IMR-90 (cell line): ENCODE measurements around the gene CPD. TPM values are rescaled to one million over a fixed set of nuclear protein-coding genes. Genes with fewer than 3 reads are reported as not detected.

Source experiments
- ATAC-seq: fragments of 200-7000 bp; cut with Tn5 transposase; 2 replicates; pipeline ENCODE4 v1.9.1; 2020; ENCODE audit warnings: low read depth, mild to moderate bottlenecking, moderate library complexity
- BruUV-seq: library from RNA; stranded (reverse); fragments of 400-500 nt; replicated peaks from 2 replicates; lab custom pipeline; 2021; lab: Mats Ljungman, UMichigan
- CTCF ChIA-PET: fragments of 300-600 bp; formaldehyde crosslinking; extraction: SDS; loops from one replicate; lab custom pipeline; 2021; ENCODE audit warnings: antibody characterized with exemption; lab: Yijun Ruan, JAX
- POLR2A ChIA-PET: fragments of 300-600 bp; sonication (Branson Sonifier 250); formaldehyde crosslinking; loops from one replicate; lab custom pipeline; 2022; ENCODE audit warnings: antibody characterized with exemption; ENCODE audit not compliant: unreplicated experiment; lab: Charles Lee
- DNase-seq: peaks from one replicate; pipeline ENCODE4 v3.0.0; 2013
- H2AFZ ChIP-seq: replicated peaks from 2 replicates; pipeline ENCODE3; 2013; ENCODE audit warnings: low read length, mild to moderate bottlenecking; ENCODE audit not compliant: poor library complexity
- H2AK5ac ChIP-seq: 2 replicates; pipeline ENCODE4 v1.6.1; 2013; ENCODE audit warnings: low read depth, low read length, inconsistent platforms
- H2AK9ac ChIP-seq: replicated peaks from 2 replicates; pipeline ENCODE3; 2013; ENCODE audit warnings: mild to moderate bottlenecking, low read depth, low read length, moderate library complexity; ENCODE audit not compliant: poor library complexity
- H2BK120ac ChIP-seq: 2 replicates; pipeline ENCODE4 v1.6.1; 2013; ENCODE audit warnings: low read depth, low read length, inconsistent platforms
- H2BK15ac ChIP-seq: 3 replicates; pipeline ENCODE4 v1.6.1; 2013; ENCODE audit warnings: low read depth, low read length, inconsistent platforms
- H2BK20ac ChIP-seq: 2 replicates; pipeline ENCODE4 v1.6.1; 2013; ENCODE audit warnings: low read depth, mild to moderate bottlenecking, inconsistent platforms, low read length, moderate library complexity
- H2BK5ac ChIP-seq: 2 replicates; pipeline ENCODE4 v1.6.1; 2013; ENCODE audit warnings: mild to moderate bottlenecking, low read depth, low read length, inconsistent platforms; ENCODE audit not compliant: poor library complexity, severe bottlenecking
- H3K14ac ChIP-seq: replicated peaks from 2 replicates; pipeline ENCODE4 v1.6.1; 2013; ENCODE audit warnings: low read depth, low read length, inconsistent platforms
- H3K18ac ChIP-seq: 2 replicates; pipeline ENCODE4 v1.6.1; 2013; ENCODE audit warnings: low read depth, low read length, control low read depth
- H3K23ac ChIP-seq: 2 replicates; pipeline ENCODE4 v1.6.1; 2013; ENCODE audit warnings: low read depth, low read length, inconsistent platforms
- H3K27ac ChIP-seq: 2 replicates; pipeline ENCODE4 v1.5.1; 2013; ENCODE audit warnings: mild to moderate bottlenecking, control low read depth, low read length; ENCODE audit not compliant: insufficient read depth
- H3K27me3 ChIP-seq: 2 replicates; pipeline ENCODE4 v1.6.1; 2013; ENCODE audit warnings: low read length; ENCODE audit not compliant: control insufficient read depth, insufficient read depth
- H3K36me3 ChIP-seq: 2 replicates; pipeline ENCODE4 v1.6.1; 2013; ENCODE audit warnings: low read length, mixed read lengths; ENCODE audit not compliant: control insufficient read depth, insufficient read depth
- H3K4ac ChIP-seq: 2 replicates; pipeline ENCODE4 v1.6.1; 2013; ENCODE audit warnings: low read depth, low read length, inconsistent platforms
- H3K4me1 ChIP-seq: 2 replicates; pipeline ENCODE4 v1.6.1; 2013; ENCODE audit warnings: low read length, mixed read lengths; ENCODE audit not compliant: control insufficient read depth, insufficient read depth
- H3K4me2 ChIP-seq: 2 replicates; pipeline ENCODE4 v1.6.1; 2013; ENCODE audit warnings: low read depth, mild to moderate bottlenecking, control low read depth, low read length, moderate library complexity
- H3K4me3 ChIP-seq: 2 replicates; pipeline ENCODE4 v1.5.1; 2013; ENCODE audit warnings: low read depth, mild to moderate bottlenecking, control low read depth, low read length, moderate library complexity; ENCODE audit not compliant: insufficient read depth
- H3K56ac ChIP-seq: 2 replicates; pipeline ENCODE4 v1.6.1; 2013; ENCODE audit warnings: low read length, inconsistent platforms; ENCODE audit not compliant: insufficient read depth; ENCODE audit errors: extremely low read depth
- H3K79me1 ChIP-seq, 2 experiments: 2 replicates each; pipeline ENCODE4 v1.6.1; 2013; ENCODE audit warnings: low read length in 2 of 2, inconsistent platforms in 1 of 2, low read depth in 1 of 2
- H3K9ac ChIP-seq: 2 replicates; pipeline ENCODE4 v1.6.1; 2013; ENCODE audit warnings: low read depth, low read length, control low read depth
- H3K9me1 ChIP-seq: 2 replicates; pipeline ENCODE4 v1.6.1; 2013; ENCODE audit warnings: low read length, inconsistent platforms; ENCODE audit not compliant: insufficient read depth
- H3K9me3 ChIP-seq: 2 replicates; pipeline ENCODE4 v1.6.1; 2013; ENCODE audit warnings: low read length; ENCODE audit not compliant: control insufficient read depth, insufficient read depth
- H4K20me1 ChIP-seq: 2 replicates; pipeline ENCODE4 v1.6.1; 2013; ENCODE audit warnings: low read length, inconsistent platforms; ENCODE audit not compliant: insufficient read depth
- H4K5ac ChIP-seq: 2 replicates; pipeline ENCODE4 v1.6.1; 2013; ENCODE audit warnings: mild to moderate bottlenecking, low read depth, low read length, control low read depth
- H4K8ac ChIP-seq, 2 experiments: 2 replicates each; pipeline ENCODE4 v1.6.1; 2013; ENCODE audit warnings: low read depth in 2 of 2, low read length in 2 of 2, control low read depth in 1 of 2, inconsistent platforms in 1 of 2
- H4K91ac ChIP-seq: 2 replicates; pipeline ENCODE4 v1.6.1; 2013; ENCODE audit warnings: low read depth, low read length, inconsistent platforms; ENCODE audit not compliant: insufficient read depth
- BHLHE40 ChIP-seq: fragments of 150-350 bp; IDR thresholded peaks from 2 replicates; pipeline ENCODE4 v1.6.1; 2016; ENCODE audit warnings: mild to moderate bottlenecking, low read depth, low read length
- CEBPB ChIP-seq: IDR thresholded peaks from 2 replicates; pipeline ENCODE4 v1.6.1; 2012; ENCODE audit warnings: low read depth, low read length, improper control_type of control experiment
- CHD1 ChIP-seq: IDR thresholded peaks from 2 replicates; pipeline ENCODE4 v1.6.1; 2012; ENCODE audit warnings: low read depth, low read length, improper control_type of control experiment
- CTCF ChIP-seq: conservative IDR thresholded peaks from 2 replicates; pipeline ENCODE4 v1.5.1; 2012; ENCODE audit warnings: mild to moderate bottlenecking, low read depth, low read length, improper control_type of control experiment
- ELK1 ChIP-seq: fragments of 150-350 bp; IDR thresholded peaks from 2 replicates; pipeline ENCODE4 v1.6.1; 2016; ENCODE audit warnings: low read depth, mild to moderate bottlenecking, low read length, moderate library complexity, borderline replicate concordance
- FOS ChIP-seq: fragments of 150-350 bp; IDR thresholded peaks from 2 replicates; pipeline ENCODE4 v1.6.1; 2016; ENCODE audit warnings: low read depth, low read length
- MAFK ChIP-seq: IDR thresholded peaks from 2 replicates; pipeline ENCODE4 v1.6.1; 2012; ENCODE audit warnings: low read depth, low read length, improper control_type of control experiment
- MAZ ChIP-seq: IDR thresholded peaks from 2 replicates; pipeline ENCODE4 v1.6.1; 2012; ENCODE audit warnings: low read depth, mild to moderate bottlenecking, low read length, improper control_type of control experiment, moderate library complexity, borderline replicate concordance
- MXI1 ChIP-seq: IDR thresholded peaks from 2 replicates; pipeline ENCODE4 v1.6.1; 2012; ENCODE audit warnings: low read depth, mild to moderate bottlenecking, low read length, moderate library complexity, borderline replicate concordance
- NFE2L2 ChIP-seq: fragments of 150-350 bp; IDR thresholded peaks from 2 replicates; pipeline ENCODE4 v1.6.1; 2016; ENCODE audit warnings: low read depth, mild to moderate bottlenecking, low read length
- POLR2A ChIP-seq: IDR thresholded peaks from 2 replicates; pipeline ENCODE4 v1.6.1; 2012; ENCODE audit warnings: mild to moderate bottlenecking, low read depth, low read length
- RAD21 ChIP-seq: IDR thresholded peaks from 2 replicates; pipeline ENCODE4 v1.6.1; 2012; ENCODE audit warnings: low read length, improper control_type of control experiment
- RCOR1 ChIP-seq: IDR thresholded peaks from 2 replicates; pipeline ENCODE4 v1.6.1; 2012; ENCODE audit warnings: mild to moderate bottlenecking, low read length, improper control_type of control experiment; ENCODE audit not compliant: insufficient replicate concordance
- RFX5 ChIP-seq: IDR thresholded peaks from 2 replicates; pipeline ENCODE4 v1.8.0; 2012; ENCODE audit warnings: low read depth, mild to moderate bottlenecking, low read length, moderate library complexity
- USF2 ChIP-seq: fragments of 150-350 bp; IDR thresholded peaks from 2 replicates; pipeline ENCODE4 v1.6.1; 2017; ENCODE audit warnings: mild to moderate bottlenecking, antibody characterized with exemption, low read length, low read depth
- WGBS, 2 experiments: methylation state at CpG; one replicate each; pipeline versions ENCODE4 v1.1.5 to v1.1.7; 2013; ENCODE audit warnings: missing lambda C conversion rate in 2 of 2; ENCODE audit not compliant: insufficient read length in 1 of 2; ENCODE audit errors: extremely low coverage in 2 of 2; 5-methylcytosine and 5-hydroxymethylcytosine counted together
- dilution Hi-C: fragments of 300-500 bp; cut with HindIII; formaldehyde crosslinking; loops from one replicate; pipeline ENCODE4 v1.14.3; 2018; ENCODE audit warnings: low sequenced_read_pairs; ENCODE audit not compliant: unreplicated experiment
- in situ Hi-C: fragments of 300-500 bp; cut with MboI; formaldehyde crosslinking; loops from 3 replicates; pipeline ENCODE4 v1.14.3; 2019; ENCODE audit warnings: low sequenced_read_pairs, inconsistent platforms, mixed read lengths
- intact Hi-C: fragments of 100-400 bp; cut with micrococcal nuclease; formaldehyde crosslinking; loops from 2 replicates; pipeline ENCODE4 v1.10.0; 2022
- polyA plus RNA-seq, 3 experiments: library from polyadenylated mRNA; depleted of rRNA; stranded (reverse); fragments of >200 nt; gene quantifications; 2 replicates each; pipeline ENCODE4 v1.2.3, GENCODE V29; 2012; ENCODE audit warnings: low replicate concordance in 1 of 3
- total RNA-seq: library from RNA; depleted of rRNA; stranded (reverse); fragments of >200 nt; gene quantifications from 2 replicates; pipeline ENCODE4 v1.2.3, GENCODE V29; 2012

Gene CPD
- total and polyA plus RNA-seq, 2 of the 4 experiments (the other 2 are of a cell fraction): 23.4 to 94.5 TPM

GRCh38 chr17:30340801-30341356, 37.8 kb upstream of the CPD start:
- ATAC-seq: no peak
- H4K8ac ChIP-seq: peak overlapping the region; percentile 23 to 82
- peaks cover 7% of the 10 kb centered on the region for H3K9me1 ChIP-seq
- ChIA-PET POLR2A (interaction anchor here (0.5 to 0.7 kb wide), 2 partner anchors 223 to 530 kb away, joined by 3 to 7 read pairs; no protein-coding TSS in a partner anchor), CTCF (interaction anchor here (0.7 to 1.8 kb wide), 8 partner anchors 10 to 245 kb away, joined by 3 to 9 read pairs (median 6); no protein-coding TSS in a partner anchor)
- H3K18ac ChIP-seq: peak overlapping the region; percentile 66
- peak overlapping the region; percentile 80 for H4K91ac ChIP-seq
- no peak overlapping the region for H3K4me2 ChIP-seq
- H3K9me3 ChIP-seq: no peaks in the 10 kb centered on the region
- peak overlapping the region; percentile 91 for H2BK120ac ChIP-seq
- peaks cover 18% of the 10 kb centered on the region for H3K4me1 ChIP-seq
- peak overlapping the region; percentile 89 for H2BK20ac ChIP-seq
- H3K14ac ChIP-seq: peak overlapping the region; percentile 46
- in situ Hi-C loops (no loop called here), intact Hi-C loops (loop anchor here (2.0 to 5.0 kb wide), 2 partner anchors 36 to 136 kb away; partner anchors contain the start of gene GOSR1), dilution Hi-C loops (no loop called here)
- no peak overlapping the region for H3K4me3 ChIP-seq
- no peaks in the 10 kb centered on the region for H3K36me3 ChIP-seq
- H2BK15ac ChIP-seq: peak overlapping the region; percentile 61; the same call in 2 of the 3 replicates
- WGBS, 2 experiments: 33% methylated on average over 3 of the region's 6 CpGs; no CpG with 5 or more reads in 1 of the 2 experiments
- no peak for DNase-seq
- H4K20me1 ChIP-seq: no peaks in the 10 kb centered on the region
- peak overlapping the region; percentile 58 for H3K27ac ChIP-seq
- peak overlapping the region; percentile 71 for H3K4ac ChIP-seq
- H4K5ac ChIP-seq: peak overlapping the region; percentile 77
- H2AK5ac ChIP-seq: peak overlapping the region; percentile 26; the same call in 1 of the 2 replicates
- H3K56ac ChIP-seq: peak overlapping the region; percentile 57; the same call in 1 of the 2 replicates
- H2AFZ ChIP-seq: peak overlapping the region; percentile 92
- no peaks in the 10 kb centered on the region for H3K79me1 ChIP-seq
- H2BK5ac ChIP-seq: peak overlapping the region; percentile 82
- peak overlapping the region; percentile 8; the same call in 1 of the 2 replicates for H3K9ac ChIP-seq
- peak overlapping the region; percentile 55; the same call in 1 of the 2 replicates for H3K23ac ChIP-seq
- BruUV-seq: no TSS peak
- H3K27me3 ChIP-seq: no peaks in the 10 kb centered on the region
- H2AK9ac ChIP-seq: no peak overlapping the region
- TF ChIP-seq CTCF: no peak
- no peak for TF ChIP-seq MAFK
- TF ChIP-seq RCOR1: no peak
- no peak for TF ChIP-seq MAZ
- TF ChIP-seq BHLHE40: no peak
- TF ChIP-seq ELK1: no peak
- TF ChIP-seq FOS: no peak
- TF ChIP-seq POLR2A: no peak
- no peak for TF ChIP-seq RFX5
- TF ChIP-seq CHD1: no peak
- no peak for TF ChIP-seq NFE2L2
- no peak for TF ChIP-seq USF2
- no peak for TF ChIP-seq MXI1
- TF ChIP-seq RAD21: no peak
- no peak for TF ChIP-seq CEBPB
